Heart right ventricle (tissue), 16 donors: ENCODE data around the gene MAP3K5. TPM values are rescaled to one million over a fixed set of nuclear protein-coding genes. Genes with fewer than 3 reads are reported as not detected.

ENCODE experiments used
- ATAC-seq, 8 donors: fragments of 200-7000 bp; cut with Tn5 transposase; one replicate each; pipeline ENCODE4 v1.9.1; 2020; ENCODE audit warnings: mild to moderate bottlenecking in 8 of 8, moderate library complexity in 8 of 8, moderate number of reproducible peaks in 1 of 8
- DNase-seq, 2 donors: peaks; one replicate each; pipeline ENCODE4 v3.0.0-alpha.2; 2020
- H3K27ac ChIP-seq, 10 donors: fragments of 200-600 bp; sonication (generic) in 2 of 10; one replicate each; pipeline versions ENCODE4 v1.5.0 to v1.8.0; 2020 to 2022; ENCODE audit warnings: mild to moderate bottlenecking in 3 of 10
- H3K27me3 ChIP-seq, 7 donors: fragments of 200-600 bp; one replicate each; pipeline ENCODE4 v1.8.0; 2021 to 2022; ENCODE audit warnings: mild to moderate bottlenecking in 2 of 7
- H3K36me3 ChIP-seq, 9 donors: fragments of 200-600 bp; sonication (generic) in 1 of 9; one replicate each; pipeline versions ENCODE4 v1.5.0 to v1.8.0; 2020 to 2022; ENCODE audit warnings: mild to moderate bottlenecking in 2 of 9
- H3K4me1 ChIP-seq, 9 donors: fragments of 200-600 bp; sonication (generic) in 1 of 9; one replicate each; pipeline versions ENCODE4 v1.5.0 to v1.8.0; 2020 to 2022; ENCODE audit warnings: mild to moderate bottlenecking in 4 of 9
- H3K4me3 ChIP-seq, 10 donors: fragments of 200-600 bp; sonication (generic) in 2 of 10; one replicate each; pipeline versions ENCODE4 v1.5.0 to v1.8.0; 2020 to 2022; ENCODE audit warnings: mild to moderate bottlenecking in 7 of 10, moderate library complexity in 2 of 10
- H3K9me3 ChIP-seq, 11 donors: fragments of 200-600 bp in 10 of 11; sonication (generic) in 2 of 11; one replicate each; pipeline versions ENCODE4 v1.5.0 to v1.8.0; 2013 to 2022; ENCODE audit warnings: mild to moderate bottlenecking in 2 of 11, control low read depth in 1 of 11, moderate library complexity in 1 of 11
- WGBS, 2 donors: extraction: QIAGEN DNeasy Blood & Tissue Kit; methylation state at CpG; one replicate each; pipeline ENCODE4 v1.1.7; 2013; ENCODE audit warnings: inconsistent platforms in 1 of 2; 5-methylcytosine and 5-hydroxymethylcytosine counted together
- intact Hi-C, 10 donors: fragments of 100-400 bp; cut with DNase I; formaldehyde crosslinking; loops; one replicate each; pipeline versions ENCODE4 v1.11.1 to v1.14.2; 2022
- polyA plus RNA-seq, 2 donors: library from polyadenylated mRNA; stranded (reverse); fragments of 200-250 nt; gene quantifications; one replicate each; pipeline ENCODE4 v1.2.3, GENCODE V29; 2013
- total RNA-seq, 10 donors: library from RNA; stranded (reverse); fragmentation: NEBNext Ultra II Directional in 3 of 10; extraction: Animal tissue kit (Norgen Biotek cat#: 25700) in 3 of 10; gene quantifications; one replicate each; pipeline versions ENCODE4 v1.2.1 to v1.2.4, GENCODE V29; 2021 to 2023
- TF ChIP-seq, protein P1 (sequence below), 9 donors: fragments of 200-600 bp; sonication (generic) in 2 of 9; IDR thresholded peaks; one replicate each; pipeline versions ENCODE4 v1.5.0 to v1.8.0; 2021 to 2022; ENCODE audit warnings: antibody characterized with exemption in 9 of 9, mild to moderate bottlenecking in 5 of 9, moderate library complexity in 1 of 9
- donor health status: Arrhythmogenic right ventricular cardiomyopathy.
- donor health status: ischemic (EF 13 %, LVEDD 7.1; RV severe dilation, severe dysfunction).
- donor health status: healthy with polysubstance abuse.
- donor health status: DM: no; HTN: yes; CAD: no.
- donor health status: DM: no; HTN: no; CAD: no.
- donor health status: ischemic (EF 25% LVEDD 6.9; RV normal size, moderate dysfunction).
- donor health status: ischemic (EF 25% LVEDD 5.7; RV mildly dilated, moderate dysfunction).
- donor health status: healthy.
- donor health status: DM: yes; HTN: yes; CAD: no.
- donor health status: Ischemic cardiomyopathy.
- donor health status: ischemic (EF 35%, LVEDD 5.7; RV mildly dilated, moderate dysfunction).
- donor health status: nonischemic (EF 11% LVEDD 7.7; RV severe dilation, severe dysfunction).
- donor health status: DM: yes; HTN: yes; CAD: no.
- donor health status: PGD.
- donor health status: ischemic (EF 29% LVEDD 5.4; RV normal size, mild dysfunction).
- donor health status: nonischemic (EF 23%, LVEDD 6.1; RV moderate dilation, normal function).

The MAP3K5 gene
- total and polyA plus RNA-seq, 12 donors: 5.1 to 35.7 (median 27.8) TPM

DNA sequence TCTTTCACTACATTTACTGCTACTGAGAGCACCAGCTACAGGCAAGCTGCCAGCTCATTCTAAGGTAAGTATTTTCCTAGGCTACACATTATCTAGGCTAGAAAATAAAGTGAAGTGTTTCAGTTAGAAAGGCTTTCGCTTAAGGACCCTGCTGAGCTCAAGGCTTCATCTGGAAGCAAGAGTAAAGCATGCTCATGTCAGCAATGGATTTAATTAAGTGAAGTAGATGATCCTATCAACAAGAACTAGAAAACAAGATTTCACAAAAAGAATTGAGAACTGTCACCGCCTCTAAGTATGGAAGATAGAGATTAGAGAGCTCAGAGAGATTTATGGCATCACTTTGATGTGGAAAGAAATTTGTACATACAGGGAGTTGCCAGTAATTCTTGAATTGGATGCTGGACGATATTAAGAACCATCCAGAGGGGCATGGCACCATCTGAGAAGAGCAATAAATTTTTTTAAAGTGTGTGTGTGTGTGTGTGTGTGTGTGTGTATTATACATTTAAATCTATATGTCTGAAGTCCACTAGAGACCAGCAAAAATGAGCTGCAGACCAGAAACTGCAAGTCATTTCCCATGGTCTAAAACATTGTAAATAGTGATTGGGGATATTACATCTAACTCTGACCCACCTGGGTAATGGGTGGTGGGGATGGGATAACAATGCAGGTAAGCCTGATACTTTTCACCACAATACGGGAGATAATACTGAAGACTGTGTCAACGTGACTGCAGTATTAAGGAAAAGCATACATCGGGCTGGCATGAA is 136.8 kb downstream of the MAP3K5 start:
- Histone ChIP-seq H3K27me3 (no peaks in the 10 kb centered on the region), H3K36me3 (peaks cover 0 to 57% (median 5%) of the 10 kb centered on the region in 9 donors), H3K9me3 (no peaks in the 10 kb centered on the region), H3K27ac (no peak overlapping the region), H3K4me3 (no peak overlapping the region), H3K4me1 (no peaks in the 10 kb centered on the region)
- DNase-seq (no peak), ATAC-seq (no peak)
- WGBS, 2 donors: 86 to 87% methylated on average over 6 of the region's 6 CpGs
- TF ChIP-seq, protein P1, sequence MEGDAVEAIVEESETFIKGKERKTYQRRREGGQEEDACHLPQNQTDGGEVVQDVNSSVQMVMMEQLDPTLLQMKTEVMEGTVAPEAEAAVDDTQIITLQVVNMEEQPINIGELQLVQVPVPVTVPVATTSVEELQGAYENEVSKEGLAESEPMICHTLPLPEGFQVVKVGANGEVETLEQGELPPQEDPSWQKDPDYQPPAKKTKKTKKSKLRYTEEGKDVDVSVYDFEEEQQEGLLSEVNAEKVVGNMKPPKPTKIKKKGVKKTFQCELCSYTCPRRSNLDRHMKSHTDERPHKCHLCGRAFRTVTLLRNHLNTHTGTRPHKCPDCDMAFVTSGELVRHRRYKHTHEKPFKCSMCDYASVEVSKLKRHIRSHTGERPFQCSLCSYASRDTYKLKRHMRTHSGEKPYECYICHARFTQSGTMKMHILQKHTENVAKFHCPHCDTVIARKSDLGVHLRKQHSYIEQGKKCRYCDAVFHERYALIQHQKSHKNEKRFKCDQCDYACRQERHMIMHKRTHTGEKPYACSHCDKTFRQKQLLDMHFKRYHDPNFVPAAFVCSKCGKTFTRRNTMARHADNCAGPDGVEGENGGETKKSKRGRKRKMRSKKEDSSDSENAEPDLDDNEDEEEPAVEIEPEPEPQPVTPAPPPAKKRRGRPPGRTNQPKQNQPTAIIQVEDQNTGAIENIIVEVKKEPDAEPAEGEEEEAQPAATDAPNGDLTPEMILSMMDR (IDR thresholded peaks at IDR 0.05): no peak
- intact Hi-C loops: no loop called here

DNA sequence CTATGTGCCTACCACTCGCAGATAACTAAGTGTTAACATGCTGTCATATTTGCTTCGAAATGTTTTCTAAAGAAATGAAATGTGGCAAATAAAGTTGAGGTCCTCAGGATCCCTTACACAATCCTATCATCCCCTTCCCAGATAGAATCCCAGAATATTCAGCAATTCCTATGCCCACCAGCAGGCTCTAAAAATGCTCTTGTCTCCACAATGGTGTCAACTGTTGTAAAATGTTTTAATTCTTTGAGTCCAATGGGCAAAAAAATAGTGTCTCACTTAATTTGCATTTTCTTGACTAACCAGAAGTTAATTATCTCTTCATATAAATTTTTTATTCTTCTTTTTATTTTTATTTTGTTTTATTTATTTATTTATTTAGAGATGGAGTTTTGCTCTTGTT is 138.2 kb downstream of the MAP3K5 start:
- TF ChIP-seq, protein P1 (IDR thresholded peaks at IDR 0.05): peak in 1 of 9 donors; percentile 5
- Histone ChIP-seq H3K27me3 (no peaks in the 10 kb centered on the region), H3K9me3 (no peaks in the 10 kb centered on the region), H3K4me1 (no peaks in the 10 kb centered on the region), H3K27ac (no peak overlapping the region), H3K4me3 (no peak overlapping the region), H3K36me3 (peaks cover 0 to 64% (median 5%) of the 10 kb centered on the region in 9 donors)
- intact Hi-C loops: no loop called here
- no peak for DNase-seq
- ATAC-seq: no peak
- 92 to 95% methylated on average over 2 of the region's 2 CpGs for WGBS, 2 donors

DNA sequence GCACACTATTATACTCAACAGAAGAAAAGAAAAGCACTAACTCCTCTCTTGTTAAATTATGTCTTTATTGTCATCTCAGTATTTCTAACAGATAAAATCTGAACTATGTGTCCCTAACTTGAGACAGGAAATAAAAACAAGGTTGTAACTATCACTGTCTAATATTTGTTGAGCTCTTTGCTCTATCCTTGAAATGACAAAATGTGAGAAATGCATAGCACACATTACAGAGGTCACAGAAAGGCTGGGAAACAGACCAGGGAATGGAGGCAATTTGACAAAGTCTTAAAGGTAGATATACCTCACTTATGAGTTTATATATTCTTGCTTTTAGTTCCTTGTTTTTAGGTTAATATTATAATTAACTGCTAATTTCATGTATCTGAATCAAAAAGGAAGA is 139.6 kb downstream of the MAP3K5 start:
- Histone ChIP-seq H3K9me3 (no peaks in the 10 kb centered on the region), H3K4me3 (no peak overlapping the region), H3K4me1 (peaks cover 0 to 10% (median 3%) of the 10 kb centered on the region in 9 donors), H3K27me3 (no peaks in the 10 kb centered on the region), H3K27ac (no peak overlapping the region), H3K36me3 (peaks cover 0 to 51% (median 5%) of the 10 kb centered on the region in 9 donors)
- DNase-seq (no peak), ATAC-seq (no peak)
- TF ChIP-seq, protein P1 (IDR thresholded peaks at IDR 0.05): no peak
- intact Hi-C loops: no loop called here

DNA sequence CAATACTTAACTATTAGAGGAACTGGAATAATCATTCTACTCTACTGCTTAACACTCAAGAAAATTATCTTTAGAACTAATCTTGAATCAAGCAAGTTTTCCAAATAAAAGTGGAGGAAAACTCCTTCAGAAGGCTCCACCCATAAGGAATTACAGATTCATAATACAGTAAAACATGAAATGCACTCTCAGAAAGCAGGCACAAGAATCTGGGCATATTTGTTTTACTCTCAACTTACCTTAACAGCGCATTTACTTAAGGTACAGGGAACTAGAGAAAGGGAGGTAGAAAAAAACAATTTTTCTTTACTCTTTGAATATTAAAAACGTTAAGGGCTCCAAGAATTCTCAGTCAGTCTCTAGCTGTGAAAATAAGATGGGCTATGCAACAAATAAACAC is 140.3 kb downstream of the MAP3K5 start:
- Histone ChIP-seq H3K36me3 (peaks cover 0 to 45% (median 5%) of the 10 kb centered on the region in 9 donors), H3K27me3 (no peaks in the 10 kb centered on the region), H3K4me3 (no peak overlapping the region), H3K27ac (no peak overlapping the region), H3K9me3 (no peaks in the 10 kb centered on the region), H3K4me1 (peaks cover 5 to 15% (median 8%) of the 10 kb centered on the region in 9 donors)
- TF ChIP-seq, protein P1 (IDR thresholded peaks at IDR 0.05): no peak
- 72 to 80% methylated on average over 2 of the region's 2 CpGs for WGBS, 2 donors
- intact Hi-C loops: no loop called here
- ATAC-seq (no peak), DNase-seq (no peak)
